22Rv1 (cell line): ENCODE results near the gene MYL12A.

Source experiments
- H3K27ac ChIP-seq: fragments of 450-650 bp; 2 replicates; pipeline ENCODE4 v1.5.1; 2017
- ZFX ChIP-seq: fragments of 450-650 bp; IDR thresholded peaks from 2 replicates; pipeline ENCODE4 v1.6.1; 2017; ENCODE audit warnings: antibody characterized with exemption, borderline replicate concordance
- TF ChIP-seq, protein P1 (sequence below): fragments of 450-650 bp; IDR thresholded peaks from 2 replicates; pipeline ENCODE4 v1.5.1; 2017; ENCODE audit warnings: mild to moderate bottlenecking

The MYL12A gene

DNA sequence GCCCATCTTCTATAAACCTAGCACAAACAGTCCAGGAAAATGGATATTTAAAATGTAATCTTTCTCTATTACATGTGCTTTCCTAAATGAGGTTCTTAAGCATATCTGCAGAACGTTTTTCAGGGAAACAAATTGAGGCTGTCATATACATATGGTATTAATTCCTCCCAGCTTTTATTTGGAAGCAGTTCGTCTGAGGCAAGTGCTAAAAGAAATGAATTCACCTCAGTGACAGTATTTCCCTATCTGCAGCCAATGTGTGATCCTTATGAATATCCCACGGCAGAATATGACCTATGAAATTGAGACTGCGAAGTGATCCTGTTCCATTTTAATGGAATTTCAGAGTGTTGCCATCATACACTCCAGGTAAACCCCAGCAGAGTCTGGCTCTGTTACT lies 34.9 kb upstream of the MYL12A start:
- no peak for TF ChIP-seq ZFX
- TF ChIP-seq, protein P1, sequence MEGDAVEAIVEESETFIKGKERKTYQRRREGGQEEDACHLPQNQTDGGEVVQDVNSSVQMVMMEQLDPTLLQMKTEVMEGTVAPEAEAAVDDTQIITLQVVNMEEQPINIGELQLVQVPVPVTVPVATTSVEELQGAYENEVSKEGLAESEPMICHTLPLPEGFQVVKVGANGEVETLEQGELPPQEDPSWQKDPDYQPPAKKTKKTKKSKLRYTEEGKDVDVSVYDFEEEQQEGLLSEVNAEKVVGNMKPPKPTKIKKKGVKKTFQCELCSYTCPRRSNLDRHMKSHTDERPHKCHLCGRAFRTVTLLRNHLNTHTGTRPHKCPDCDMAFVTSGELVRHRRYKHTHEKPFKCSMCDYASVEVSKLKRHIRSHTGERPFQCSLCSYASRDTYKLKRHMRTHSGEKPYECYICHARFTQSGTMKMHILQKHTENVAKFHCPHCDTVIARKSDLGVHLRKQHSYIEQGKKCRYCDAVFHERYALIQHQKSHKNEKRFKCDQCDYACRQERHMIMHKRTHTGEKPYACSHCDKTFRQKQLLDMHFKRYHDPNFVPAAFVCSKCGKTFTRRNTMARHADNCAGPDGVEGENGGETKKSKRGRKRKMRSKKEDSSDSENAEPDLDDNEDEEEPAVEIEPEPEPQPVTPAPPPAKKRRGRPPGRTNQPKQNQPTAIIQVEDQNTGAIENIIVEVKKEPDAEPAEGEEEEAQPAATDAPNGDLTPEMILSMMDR: no peak
- no peak overlapping the region for H3K27ac ChIP-seq

DNA sequence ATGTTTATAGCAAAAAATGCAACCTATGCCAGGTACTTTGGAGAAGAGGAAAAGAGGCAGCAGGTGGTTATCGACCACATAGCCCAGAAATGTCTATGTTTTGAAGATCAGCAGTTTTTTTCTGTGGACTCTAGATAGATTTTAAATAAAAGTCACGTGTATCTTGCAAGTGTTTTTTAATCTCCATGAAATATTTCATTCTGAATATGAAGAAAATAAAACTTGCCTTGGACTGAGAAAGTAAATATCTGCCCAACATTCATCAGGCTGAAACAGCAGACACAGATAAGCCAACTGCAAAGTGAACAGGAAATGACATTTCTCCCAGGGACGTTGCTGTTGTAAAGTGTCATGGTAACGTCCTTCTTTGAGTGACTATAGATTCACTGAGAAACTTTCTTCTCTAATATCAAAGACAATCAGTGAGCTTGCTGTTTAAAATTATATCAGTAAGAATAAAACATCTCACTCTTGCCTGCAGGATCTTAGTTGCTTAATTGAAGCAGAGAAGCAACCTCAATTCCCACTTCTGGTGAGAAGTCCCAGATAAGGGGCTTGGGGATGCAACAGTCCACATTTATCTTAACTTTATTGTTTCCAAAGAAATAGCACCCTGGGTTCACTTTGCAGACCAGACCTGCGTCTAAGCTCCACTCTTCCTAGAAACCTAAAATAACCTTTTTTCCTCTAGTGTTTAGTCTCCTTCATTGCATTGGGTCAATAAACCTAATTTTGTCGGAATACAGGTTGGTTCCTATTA lies 34.1 kb upstream of the MYL12A start:
- TF ChIP-seq, protein P1: no peak
- no peak for TF ChIP-seq ZFX
- H3K27ac ChIP-seq: no peak overlapping the region

DNA sequence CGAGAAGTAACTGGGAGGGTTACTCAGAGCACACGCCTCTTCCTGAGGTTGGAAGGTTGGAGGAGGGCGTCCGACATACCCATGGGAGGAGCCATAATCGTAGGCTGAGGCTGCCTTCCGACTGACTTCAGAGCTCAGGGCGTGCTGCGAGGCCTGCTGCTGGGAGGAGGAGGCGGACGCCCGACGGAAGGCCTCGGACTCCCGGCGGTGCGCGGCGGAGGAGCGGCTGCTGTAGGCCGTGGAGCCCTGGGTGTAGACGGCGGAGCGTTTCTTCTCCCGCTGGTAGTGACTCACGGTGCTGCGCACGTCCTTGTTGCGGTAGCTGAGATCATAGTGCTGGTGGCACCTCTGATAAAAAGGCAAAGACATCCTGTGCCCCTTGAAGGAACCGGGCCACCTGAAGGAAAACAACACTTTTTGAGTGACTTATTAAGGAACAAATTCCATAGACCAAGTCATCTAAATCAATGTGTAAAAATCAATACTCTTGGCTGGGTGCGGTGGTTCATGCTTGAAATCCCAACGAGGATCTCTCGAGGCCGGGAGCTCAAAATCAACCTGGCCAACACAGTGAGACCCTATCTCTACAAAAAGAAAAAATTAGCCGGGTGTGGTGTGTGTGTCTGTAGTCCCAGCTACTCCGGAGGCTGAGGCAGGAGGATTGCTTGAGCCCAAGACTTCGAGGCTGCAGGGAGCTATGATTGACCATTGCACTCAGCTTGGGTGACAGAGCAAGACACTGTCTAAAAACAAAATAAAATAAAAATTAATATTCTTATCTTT lies 32.6 kb upstream of the MYL12A start:
- no peak overlapping the region for H3K27ac ChIP-seq
- TF ChIP-seq, protein P1: no peak
- TF ChIP-seq ZFX: no peak

DNA sequence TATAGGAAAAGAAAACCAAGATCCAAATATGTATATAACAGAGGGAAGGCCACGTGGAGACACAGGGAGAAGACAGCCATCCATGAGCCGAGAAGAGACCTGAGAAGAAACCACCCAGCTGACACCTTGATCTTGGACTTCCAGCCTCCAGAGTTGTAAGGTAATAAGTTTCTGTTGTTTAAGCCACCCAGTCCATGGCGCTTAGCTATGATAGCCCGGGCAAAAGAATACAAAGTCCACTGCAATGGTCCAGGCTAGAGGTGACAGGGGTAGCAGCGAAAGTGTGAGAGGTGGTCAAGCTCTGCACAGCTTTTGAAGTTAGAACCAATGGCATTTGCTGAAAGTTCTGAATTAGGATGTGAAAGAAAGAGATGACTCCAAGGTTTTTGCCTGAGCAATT lies 30.6 kb upstream of the MYL12A start:
- TF ChIP-seq, protein P1: no peak
- no peak for TF ChIP-seq ZFX

GRCh38 chr18:3217948-3218647 lies 29.5 kb upstream of the MYL12A start:
- TF ChIP-seq, protein P1: no peak
- no peak for TF ChIP-seq ZFX
- no peak overlapping the region for H3K27ac ChIP-seq

More for the DNA sequence above, 30.6 kb upstream of the MYL12A start:
- no peak overlapping the region for H3K27ac ChIP-seq

GRCh38 chr18:3218819-3219218 lies 28.8 kb upstream of the MYL12A start:
- TF ChIP-seq, protein P1: no peak
- no peak overlapping the region for H3K27ac ChIP-seq

GRCh38 chr18:3219241-3219630 lies 28.4 kb upstream of the MYL12A start:
- no peak overlapping the region for H3K27ac ChIP-seq
- TF ChIP-seq, protein P1: no peak
- no peak for TF ChIP-seq ZFX
